ENCODE measurements around the gene ROBO1. TPM values are rescaled to one million over a fixed set of nuclear protein-coding genes. Genes with fewer than 3 reads are reported as not detected.
"Not testable (repeated sequence)": the region's sequence is repeated elsewhere in the genome, so short reads cannot be mapped to it uniquely, and the experiment has no call there.

ROBO1 gene
- total RNA-seq, 1 experiment from 2014 or later = 35.5 TPM

DNA sequence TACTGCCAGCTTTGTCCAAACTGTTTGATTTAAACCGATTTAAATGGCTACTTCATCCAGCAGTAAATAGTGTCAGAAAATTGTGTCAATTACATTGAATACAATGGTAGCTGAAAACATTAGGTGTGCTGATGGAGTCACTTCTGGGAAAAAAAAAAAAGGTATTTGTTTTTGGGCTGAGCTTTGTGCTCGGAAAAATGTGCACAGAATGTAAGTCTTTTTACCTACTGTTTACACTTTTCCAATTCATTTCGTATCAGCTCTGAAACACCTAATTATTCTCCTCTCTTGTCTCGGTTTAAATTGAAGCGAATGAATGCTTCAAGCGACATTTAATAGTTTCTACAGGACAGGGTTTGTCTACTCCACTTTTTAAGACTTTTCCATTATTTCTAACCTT lies 1078.4 kb downstream of the ROBO1 start:
- H3K9me2 ChIP-seq (replicated peaks; ENCODE audit: low read length) = no peaks in the 10 kb centered on the region
- DNase-seq = no peak
- no peaks in the 10 kb centered on the region for H4K20me1 ChIP-seq (ENCODE audit: low read length)
- H3K4me1 ChIP-seq (ENCODE audit: insufficient read depth, low read length) = 0 out of 2 replicates have a peak, but pooled peaks cover 3% of the 10 kb centered on the region
- no peak overlapping the region for H3K4me2 ChIP-seq (ENCODE audit: low read length)
- no peak overlapping the region for H3K9ac ChIP-seq (ENCODE audit: low read length)
- POLR2A ChIA-PET (ENCODE audit: unreplicated experiment) = no interaction called here
- intact Hi-C loops (cut with micrococcal nuclease) = no loop called here
- no peak for ATAC-seq
- no peaks in the 10 kb centered on the region for H3K9me3 ChIP-seq (ENCODE audit: low read length)
- H3K27ac ChIP-seq (ENCODE audit: low read length) = no peak overlapping the region
- no peaks in the 10 kb centered on the region for H3F3A ChIP-seq (ENCODE audit: low read length, unreplicated experiment)
- CTCF ChIA-PET = no interaction called here
- H3K79me2 ChIP-seq (ENCODE audit: low read length) = no peaks in the 10 kb centered on the region
- no peak overlapping the region for H3K4me3 ChIP-seq (ENCODE audit: low read length)
- no TSS peak for BruUV-seq (replicated peaks)
- H3K36me3 ChIP-seq (ENCODE audit: low read depth, low read length) = no peaks in the 10 kb centered on the region
- H3K27me3 ChIP-seq (ENCODE audit: low read length) = no peaks in the 10 kb centered on the region
- H2AFZ ChIP-seq (ENCODE audit: low read length) = no peak overlapping the region
- TF ChIP-seq EZH2 (IDR thresholded peaks at IDR 0.05; ENCODE audit: low read length, unreplicated experiment) (no peak), EZH2phosphoT487 (IDR thresholded peaks at IDR 0.05; ENCODE audit: borderline replicate concordance, low read length) (no peak)
- TF ChIP-seq, protein P1, sequence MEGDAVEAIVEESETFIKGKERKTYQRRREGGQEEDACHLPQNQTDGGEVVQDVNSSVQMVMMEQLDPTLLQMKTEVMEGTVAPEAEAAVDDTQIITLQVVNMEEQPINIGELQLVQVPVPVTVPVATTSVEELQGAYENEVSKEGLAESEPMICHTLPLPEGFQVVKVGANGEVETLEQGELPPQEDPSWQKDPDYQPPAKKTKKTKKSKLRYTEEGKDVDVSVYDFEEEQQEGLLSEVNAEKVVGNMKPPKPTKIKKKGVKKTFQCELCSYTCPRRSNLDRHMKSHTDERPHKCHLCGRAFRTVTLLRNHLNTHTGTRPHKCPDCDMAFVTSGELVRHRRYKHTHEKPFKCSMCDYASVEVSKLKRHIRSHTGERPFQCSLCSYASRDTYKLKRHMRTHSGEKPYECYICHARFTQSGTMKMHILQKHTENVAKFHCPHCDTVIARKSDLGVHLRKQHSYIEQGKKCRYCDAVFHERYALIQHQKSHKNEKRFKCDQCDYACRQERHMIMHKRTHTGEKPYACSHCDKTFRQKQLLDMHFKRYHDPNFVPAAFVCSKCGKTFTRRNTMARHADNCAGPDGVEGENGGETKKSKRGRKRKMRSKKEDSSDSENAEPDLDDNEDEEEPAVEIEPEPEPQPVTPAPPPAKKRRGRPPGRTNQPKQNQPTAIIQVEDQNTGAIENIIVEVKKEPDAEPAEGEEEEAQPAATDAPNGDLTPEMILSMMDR (conservative IDR thresholded peaks at IDR 0.05; ENCODE audit: low read depth, low read length) = no peak

DNA sequence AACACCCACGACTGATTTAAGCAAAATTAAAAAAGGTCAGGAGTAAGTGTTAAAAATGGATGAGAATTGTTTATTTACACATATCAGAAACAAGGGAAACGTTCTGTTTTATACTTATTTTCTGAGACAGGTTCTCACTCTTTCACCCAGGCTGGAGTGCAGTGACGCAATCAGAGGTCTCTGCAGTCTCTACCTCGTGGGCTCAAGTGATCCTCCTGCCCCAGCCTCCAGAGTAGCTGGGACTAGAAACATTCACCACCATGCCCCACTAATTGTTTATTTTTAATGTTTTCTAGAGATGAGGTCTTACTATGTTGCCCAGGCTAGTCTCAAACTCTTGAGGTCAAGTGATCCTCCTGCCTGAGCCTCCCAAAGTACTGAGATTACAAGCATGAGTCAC lies 1080.3 kb downstream of the ROBO1 start:
- H3K27me3 ChIP-seq (ENCODE audit: low read length) = no peaks in the 10 kb centered on the region
- ChIA-PET POLR2A (ENCODE audit: unreplicated experiment) (no interaction called here), CTCF (no interaction called here)
- H3K9me3 ChIP-seq (ENCODE audit: low read length) = no peaks in the 10 kb centered on the region
- H3K9ac ChIP-seq (ENCODE audit: low read length) = no peak overlapping the region
- no peak for ATAC-seq
- no peak overlapping the region for H2AFZ ChIP-seq (ENCODE audit: low read length)
- no TSS peak for BruUV-seq (replicated peaks)
- no peak overlapping the region for H3K4me3 ChIP-seq (ENCODE audit: low read length)
- no peaks in the 10 kb centered on the region for H3K36me3 ChIP-seq (ENCODE audit: low read depth, low read length)
- DNase-seq = no peak
- no peaks in the 10 kb centered on the region for H3F3A ChIP-seq (ENCODE audit: low read length, unreplicated experiment)
- H4K20me1 ChIP-seq (ENCODE audit: low read length) = no peaks in the 10 kb centered on the region
- intact Hi-C loops (cut with micrococcal nuclease) = no loop called here
- TF ChIP-seq EZH2phosphoT487 (IDR thresholded peaks at IDR 0.05; ENCODE audit: borderline replicate concordance, low read length) (no peak), EZH2 (IDR thresholded peaks at IDR 0.05; ENCODE audit: low read length, unreplicated experiment) (no peak)
- TF ChIP-seq, protein P1 (conservative IDR thresholded peaks at IDR 0.05; ENCODE audit: low read depth, low read length) = no peak
- H3K9me2 ChIP-seq (replicated peaks; ENCODE audit: low read length) = no peaks in the 10 kb centered on the region
- no peak overlapping the region for H3K4me2 ChIP-seq (ENCODE audit: low read length)
- 0 out of 2 replicates have a peak, but pooled peaks cover 3% of the 10 kb centered on the region for H3K4me1 ChIP-seq (ENCODE audit: insufficient read depth, low read length)
- H3K79me2 ChIP-seq (ENCODE audit: low read length) = no peaks in the 10 kb centered on the region
- H3K27ac ChIP-seq (ENCODE audit: low read length) = no peak overlapping the region

DNA sequence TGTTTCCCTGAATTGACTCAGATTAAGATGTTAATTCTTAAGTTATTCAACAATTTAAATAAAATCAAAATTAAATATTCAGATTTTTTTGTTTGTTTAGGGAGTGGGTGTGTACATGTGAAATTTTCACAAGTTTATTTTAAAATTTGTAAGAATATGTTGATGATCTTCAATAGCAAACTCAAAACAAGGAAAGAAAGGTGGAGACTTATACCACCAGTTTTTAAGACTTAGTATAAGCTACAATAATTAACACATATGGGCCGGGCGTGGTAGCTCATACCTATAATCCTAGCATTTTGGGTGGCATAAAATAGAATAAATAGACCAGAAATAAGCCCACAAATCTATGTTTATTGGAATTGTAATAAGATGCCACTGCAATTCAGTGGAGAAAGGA lies 1084.5 kb downstream of the ROBO1 start:
- intact Hi-C loops (cut with micrococcal nuclease) = no loop called here
- DNase-seq (no peak), ATAC-seq (no peak)
- ChIA-PET CTCF (no interaction called here), POLR2A (ENCODE audit: unreplicated experiment) (no interaction called here)
- H3K4me1 ChIP-seq (ENCODE audit: insufficient read depth, low read length) = 0 out of 2 replicates have a peak, but pooled peaks cover 3% of the 10 kb centered on the region
- H3K79me2 ChIP-seq (ENCODE audit: low read length) = no peaks in the 10 kb centered on the region
- no peaks in the 10 kb centered on the region for H3K27me3 ChIP-seq (ENCODE audit: low read length)
- H2AFZ ChIP-seq (ENCODE audit: low read length) = no peak overlapping the region
- no peak overlapping the region for H3K4me3 ChIP-seq (ENCODE audit: low read length)
- H3K36me3 ChIP-seq (ENCODE audit: low read depth, low read length) = no peaks in the 10 kb centered on the region
- H3K27ac ChIP-seq (ENCODE audit: low read length) = no peak overlapping the region
- H3K9ac ChIP-seq (ENCODE audit: low read length) = no peak overlapping the region
- H3K9me3 ChIP-seq (ENCODE audit: low read length) = no peaks in the 10 kb centered on the region
- H4K20me1 ChIP-seq (ENCODE audit: low read length) = no peaks in the 10 kb centered on the region
- TF ChIP-seq EZH2phosphoT487 (IDR thresholded peaks at IDR 0.05; ENCODE audit: borderline replicate concordance, low read length) = no peak
- TF ChIP-seq, protein P1 (conservative IDR thresholded peaks at IDR 0.05; ENCODE audit: low read depth, low read length) = no peak
- TF ChIP-seq EZH2 (IDR thresholded peaks at IDR 0.05; ENCODE audit: low read length, unreplicated experiment) = no peak
- H3F3A ChIP-seq (ENCODE audit: low read length, unreplicated experiment) = no peaks in the 10 kb centered on the region
- no peak overlapping the region for H3K4me2 ChIP-seq (ENCODE audit: low read length)
- no TSS peak for BruUV-seq (replicated peaks)
- no peaks in the 10 kb centered on the region for H3K9me2 ChIP-seq (replicated peaks; ENCODE audit: low read length)

DNA sequence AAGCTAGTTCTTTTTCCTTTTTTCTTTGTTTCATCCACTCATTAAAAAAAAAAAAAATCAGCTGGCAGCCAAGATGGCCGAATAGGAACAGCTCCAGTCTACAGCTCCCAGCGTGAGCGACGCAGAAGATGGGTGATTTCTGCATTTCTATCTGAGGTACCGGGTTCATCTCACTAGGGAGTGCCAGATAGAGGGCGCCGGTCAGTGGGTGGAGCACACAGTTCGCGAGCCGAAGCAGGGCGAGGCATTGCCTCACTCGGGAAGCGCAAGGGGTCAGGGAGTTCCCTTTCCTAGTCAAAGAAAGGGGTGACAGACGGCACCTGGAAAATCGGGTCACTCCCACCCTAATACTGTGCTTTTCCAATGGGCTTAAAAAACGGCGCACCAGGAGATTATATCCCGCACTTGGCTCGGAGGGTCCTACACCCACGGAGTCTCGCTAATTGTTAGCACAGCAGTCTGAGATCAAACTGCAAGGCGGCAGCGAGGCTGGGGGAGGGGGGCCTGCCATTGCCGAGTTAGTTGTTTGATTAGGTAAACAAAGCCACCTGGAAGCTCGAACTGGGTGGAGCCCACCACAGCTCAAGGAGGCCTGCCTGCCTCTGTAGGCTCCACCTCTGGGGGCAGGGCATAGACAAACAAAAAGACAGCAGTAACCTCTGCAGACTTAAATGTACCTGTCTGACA lies 1092.5 kb downstream of the ROBO1 start:
- DNase-seq; H3K4me2 ChIP-seq (ENCODE audit: low read length); H3F3A ChIP-seq (ENCODE audit: low read length, unreplicated experiment); H3K9me3 ChIP-seq (ENCODE audit: low read length); H3K27ac ChIP-seq (ENCODE audit: low read length); POLR2A ChIA-PET (ENCODE audit: unreplicated experiment); H3K9me2 ChIP-seq (replicated peaks; ENCODE audit: low read length); H3K9ac ChIP-seq (ENCODE audit: low read length); intact Hi-C loops (cut with micrococcal nuclease); ATAC-seq; BruUV-seq (replicated peaks); H3K36me3 ChIP-seq (ENCODE audit: low read depth, low read length); H3K79me2 ChIP-seq (ENCODE audit: low read length); H2AFZ ChIP-seq (ENCODE audit: low read length); CTCF ChIA-PET; H3K4me1 ChIP-seq (ENCODE audit: insufficient read depth, low read length); H3K4me3 ChIP-seq (ENCODE audit: low read length); H3K27me3 ChIP-seq (ENCODE audit: low read length); H4K20me1 ChIP-seq (ENCODE audit: low read length): not testable (repeated sequence)

Measured in PC-3 (cell line).